ENCODE measurements around the gene NDUFAF3.

DNA sequence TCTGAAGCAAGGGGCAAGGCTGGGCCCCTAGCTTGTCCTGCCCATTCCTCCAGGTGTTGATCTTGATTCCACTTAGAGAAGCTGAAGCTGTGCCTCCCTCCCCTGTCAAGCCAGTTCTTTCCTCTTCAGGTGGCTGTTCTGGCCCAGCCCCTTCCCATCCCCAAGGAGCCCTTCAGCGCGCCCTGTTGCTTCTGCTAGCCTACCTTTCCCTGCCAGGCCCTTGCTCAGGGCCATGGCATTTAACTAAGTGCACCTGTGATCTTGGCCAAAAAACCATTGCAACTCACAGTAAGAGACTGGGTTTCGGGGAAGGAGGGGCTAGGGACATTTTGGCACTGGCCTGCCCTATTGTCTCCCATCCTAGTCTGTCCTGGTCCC, 16.6 kb upstream of the NDUFAF3 start:
- TF ChIP-seq POLR2A (IDR thresholded peaks at IDR 0.05; ENCODE audit: low read depth, low read length) = no peak
- TF ChIP-seq POLR2AphosphoS5 (IDR thresholded peaks at IDR 0.05; ENCODE audit: low read depth, low read length) = no peak
- no peak for TF ChIP-seq TAF1 (IDR thresholded peaks at IDR 0.05; ENCODE audit: low read depth, low read length)
- no peak for TF ChIP-seq POU2F2 (IDR thresholded peaks at IDR 0.05; ENCODE audit: low read depth, low read length)
- TF ChIP-seq PAX5 (IDR thresholded peaks at IDR 0.05; ENCODE audit: insufficient read depth, low read length, severe bottlenecking) = no peak
